Measurements from ENCODE around the gene PCBD2. TPM values are rescaled to one million over a fixed set of nuclear protein-coding genes. Genes with fewer than 3 reads are reported as not detected.
"Not testable (repeated sequence)": the region's sequence is repeated elsewhere in the genome, so short reads cannot be mapped to it uniquely, and the experiment has no call there.

The PCBD2 gene
- total RNA-seq, 1 donor from 2014 or later = 7.3 TPM

DNA sequence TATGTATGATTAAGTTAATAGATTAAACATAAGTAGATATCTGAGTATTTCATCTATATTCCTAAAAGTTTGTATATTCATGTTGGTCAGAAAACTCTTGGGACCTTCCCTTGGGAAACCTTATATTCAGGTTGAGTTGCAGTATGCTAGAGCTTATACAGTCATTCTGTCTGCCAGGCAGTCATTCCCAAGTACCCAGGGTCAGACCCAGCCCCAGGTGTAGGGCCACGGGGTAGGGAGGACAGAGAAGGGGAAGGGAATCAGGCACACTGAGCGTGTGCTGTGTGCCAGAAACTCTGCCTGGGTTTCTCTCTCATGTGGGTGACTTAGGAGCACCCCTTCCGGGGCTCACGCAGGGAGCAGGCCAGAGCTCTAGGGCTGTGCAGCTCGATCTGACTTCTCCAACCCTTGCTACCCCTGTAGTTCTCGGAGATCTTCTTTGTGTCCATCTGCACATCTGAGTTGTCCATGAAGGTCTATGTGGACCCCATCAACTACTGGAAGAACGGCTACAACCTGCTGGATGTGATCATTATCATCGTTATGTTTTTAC is 91.0 kb downstream of the PCBD2 start:
- Histone ChIP-seq H3K9me3 (ENCODE audit: control insufficient read depth in 3 of 3, low read length in 3 of 3) (no peaks in the 10 kb centered on the region), H3K4me1 (ENCODE audit: control insufficient read depth in 3 of 3, insufficient read depth in 3 of 3, low read length in 3 of 3) (peaks cover 0 to 7% (median 0%) of the 10 kb centered on the region in 3 donors), H3K27me3 (ENCODE audit: control insufficient read depth in 3 of 3, insufficient read depth in 3 of 3, low read length in 3 of 3) (no peaks in the 10 kb centered on the region), H3K4me3 (ENCODE audit: low read length in 3 of 3) (no peak overlapping the region), H3K36me3 (ENCODE audit: control insufficient read depth in 3 of 3, insufficient read depth in 3 of 3, low read length in 3 of 3) (no peaks in the 10 kb centered on the region), H3K9ac (ENCODE audit: low read depth in 1 of 3, low read length in 3 of 3) (no peak overlapping the region), H3K27ac (ENCODE audit: low read depth, low read length) (no peak overlapping the region)

GRCh38 chr5:134997015-134997414 is 92.1 kb downstream of the PCBD2 start:
- Histone ChIP-seq H3K9ac (ENCODE audit: low read depth in 1 of 3, low read length in 3 of 3) (no peak overlapping the region), H3K27ac (ENCODE audit: low read depth, low read length) (no peak overlapping the region), H3K4me1 (ENCODE audit: control insufficient read depth in 3 of 3, insufficient read depth in 3 of 3, low read length in 3 of 3) (peaks cover 0 to 7% (median 0%) of the 10 kb centered on the region in 3 donors), H3K4me3 (ENCODE audit: low read length in 3 of 3) (no peak overlapping the region), H3K27me3 (ENCODE audit: control insufficient read depth in 3 of 3, insufficient read depth in 3 of 3, low read length in 3 of 3) (no peaks in the 10 kb centered on the region), H3K9me3 (ENCODE audit: control insufficient read depth in 3 of 3, low read length in 3 of 3) (no peaks in the 10 kb centered on the region), H3K36me3 (ENCODE audit: control insufficient read depth in 3 of 3, insufficient read depth in 3 of 3, low read length in 3 of 3) (no peaks in the 10 kb centered on the region)

DNA sequence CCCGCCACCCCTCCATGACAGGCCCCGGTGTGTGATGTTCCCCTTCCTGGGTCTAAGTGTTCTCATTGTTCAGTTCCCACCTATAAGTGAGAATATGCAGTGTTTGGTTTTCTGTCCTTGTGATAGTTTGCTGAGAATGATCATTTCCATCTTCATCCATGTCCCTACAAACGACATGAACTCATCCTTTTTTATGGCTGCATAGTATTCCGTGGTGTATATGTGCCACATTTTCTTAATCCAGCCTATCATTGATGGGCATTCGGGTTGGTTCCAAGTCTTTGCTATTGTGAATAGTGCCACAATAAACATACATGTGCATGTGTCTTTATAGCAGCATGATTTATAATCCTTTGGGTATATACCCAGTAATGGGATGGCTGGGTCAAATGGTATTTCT is 93.1 kb downstream of the PCBD2 start:
- not testable (repeated sequence) for H3K9me3 ChIP-seq (ENCODE audit: control insufficient read depth in 3 of 3, low read length in 3 of 3); H3K27ac ChIP-seq (ENCODE audit: low read depth, low read length); H3K4me1 ChIP-seq (ENCODE audit: control insufficient read depth in 3 of 3, insufficient read depth in 3 of 3, low read length in 3 of 3); H3K9ac ChIP-seq (ENCODE audit: low read depth in 1 of 3, low read length in 3 of 3); H3K27me3 ChIP-seq (ENCODE audit: control insufficient read depth in 3 of 3, insufficient read depth in 3 of 3, low read length in 3 of 3); H3K36me3 ChIP-seq (ENCODE audit: control insufficient read depth in 3 of 3, insufficient read depth in 3 of 3, low read length in 3 of 3); H3K4me3 ChIP-seq (ENCODE audit: low read length in 3 of 3)

DNA sequence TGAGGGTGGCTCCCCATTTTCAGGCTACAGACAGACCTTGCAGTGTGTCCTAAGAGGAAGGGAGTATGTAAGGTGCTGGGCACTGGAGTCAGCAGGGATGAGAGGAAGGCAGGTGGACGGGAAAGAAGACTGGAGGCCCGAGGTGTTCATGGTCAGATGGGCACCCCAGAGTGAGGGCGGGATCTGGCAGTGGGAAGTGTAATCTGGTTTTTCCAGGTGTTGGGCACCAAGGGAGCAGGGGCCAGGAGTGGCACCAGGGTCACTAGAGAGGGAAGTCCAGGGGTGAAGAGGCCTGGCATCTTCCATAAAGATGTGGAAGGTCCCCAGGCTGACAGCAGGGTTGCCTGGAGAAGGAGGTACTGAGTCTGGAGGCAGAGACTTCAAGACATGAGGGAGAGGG is 99.4 kb downstream of the PCBD2 start:
- Histone ChIP-seq H3K9me3 (ENCODE audit: control insufficient read depth in 3 of 3, low read length in 3 of 3) (no peaks in the 10 kb centered on the region), H3K27ac (ENCODE audit: low read depth, low read length) (no peak overlapping the region), H3K9ac (ENCODE audit: low read depth in 1 of 3, low read length in 3 of 3) (no peak overlapping the region), H3K4me1 (ENCODE audit: control insufficient read depth in 3 of 3, insufficient read depth in 3 of 3, low read length in 3 of 3) (no peaks in the 10 kb centered on the region), H3K27me3 (ENCODE audit: control insufficient read depth in 3 of 3, insufficient read depth in 3 of 3, low read length in 3 of 3) (no peaks in the 10 kb centered on the region), H3K4me3 (ENCODE audit: low read length in 3 of 3) (no peak overlapping the region), H3K36me3 (ENCODE audit: control insufficient read depth in 3 of 3, insufficient read depth in 3 of 3, low read length in 3 of 3) (no peaks in the 10 kb centered on the region)

DNA sequence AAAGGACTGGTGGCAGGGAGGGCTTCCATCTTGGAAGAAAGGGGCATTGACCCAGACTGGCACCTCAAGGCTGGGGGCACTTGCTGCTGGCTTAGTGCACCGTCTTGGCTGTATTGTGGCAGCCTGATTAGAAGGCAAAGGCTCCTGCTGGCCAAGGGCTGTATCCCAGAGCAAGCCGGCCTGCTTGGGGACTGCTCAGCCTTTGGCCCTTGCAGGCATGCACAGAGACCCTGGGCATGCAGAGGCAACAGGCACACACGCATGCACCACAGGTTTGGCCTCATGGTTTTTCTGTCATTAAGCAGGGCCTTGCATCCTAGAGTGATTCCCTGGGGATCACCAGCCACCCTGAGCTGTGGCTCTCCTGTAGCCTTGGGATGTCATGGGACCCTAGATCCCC is 100.1 kb downstream of the PCBD2 start:
- no peaks in the 10 kb centered on the region for H3K4me1 ChIP-seq (ENCODE audit: control insufficient read depth in 3 of 3, insufficient read depth in 3 of 3, low read length in 3 of 3)
- no peak overlapping the region for H3K9ac ChIP-seq (ENCODE audit: low read depth in 1 of 3, low read length in 3 of 3)
- no peaks in the 10 kb centered on the region for H3K27me3 ChIP-seq (ENCODE audit: control insufficient read depth in 3 of 3, insufficient read depth in 3 of 3, low read length in 3 of 3)
- no peaks in the 10 kb centered on the region for H3K36me3 ChIP-seq (ENCODE audit: control insufficient read depth in 3 of 3, insufficient read depth in 3 of 3, low read length in 3 of 3)
- no peaks in the 10 kb centered on the region for H3K9me3 ChIP-seq (ENCODE audit: control insufficient read depth in 3 of 3, low read length in 3 of 3)
- H3K4me3 ChIP-seq (ENCODE audit: low read length in 3 of 3) = no peak overlapping the region
- no peak overlapping the region for H3K27ac ChIP-seq (ENCODE audit: low read depth, low read length)

- H3K27me3 ChIP-seq (ENCODE audit: control insufficient read depth in 3 of 3, insufficient read depth in 3 of 3, low read length in 3 of 3) = no peaks in the 10 kb centered on the region
- no peaks in the 10 kb centered on the region for H3K4me1 ChIP-seq (ENCODE audit: control insufficient read depth in 3 of 3, insufficient read depth in 3 of 3, low read length in 3 of 3)
- H3K27ac ChIP-seq (ENCODE audit: low read depth, low read length) = no peak overlapping the region
- no peaks in the 10 kb centered on the region for H3K9me3 ChIP-seq (ENCODE audit: control insufficient read depth in 3 of 3, low read length in 3 of 3)
- H3K4me3 ChIP-seq (ENCODE audit: low read length in 3 of 3) = no peak overlapping the region
- no peak overlapping the region for H3K9ac ChIP-seq (ENCODE audit: low read depth in 1 of 3, low read length in 3 of 3)
- H3K36me3 ChIP-seq (ENCODE audit: control insufficient read depth in 3 of 3, insufficient read depth in 3 of 3, low read length in 3 of 3) = no peaks in the 10 kb centered on the region
These were observed 102.4 kb downstream of the PCBD2 start for GRCh38 chr5:135007305-135007704.

- no peak overlapping the region for H3K27ac ChIP-seq (ENCODE audit: low read depth, low read length)
- H3K36me3 ChIP-seq (ENCODE audit: control insufficient read depth in 3 of 3, insufficient read depth in 3 of 3, low read length in 3 of 3) = no peaks in the 10 kb centered on the region
- peaks cover 2% of the 10 kb centered on the region in 3 donors for H3K4me1 ChIP-seq (ENCODE audit: control insufficient read depth in 3 of 3, insufficient read depth in 3 of 3, low read length in 3 of 3)
- H3K27me3 ChIP-seq (ENCODE audit: control insufficient read depth in 3 of 3, insufficient read depth in 3 of 3, low read length in 3 of 3) = no peaks in the 10 kb centered on the region
- H3K9ac ChIP-seq (ENCODE audit: low read depth in 1 of 3, low read length in 3 of 3) = no peak overlapping the region
- H3K9me3 ChIP-seq (ENCODE audit: control insufficient read depth in 3 of 3, low read length in 3 of 3) = no peaks in the 10 kb centered on the region
- H3K4me3 ChIP-seq (ENCODE audit: low read length in 3 of 3) = no peak overlapping the region
These were observed 102.9 kb downstream of the PCBD2 start for GRCh38 chr5:135007749-135008363.

GRCh38 chr5:135008556-135008955 is 103.6 kb downstream of the PCBD2 start:
- H3K9ac ChIP-seq (ENCODE audit: low read depth in 1 of 3, low read length in 3 of 3) = no peak overlapping the region
- no peak overlapping the region for H3K4me3 ChIP-seq (ENCODE audit: low read length in 3 of 3)
- H3K27me3 ChIP-seq (ENCODE audit: control insufficient read depth in 3 of 3, insufficient read depth in 3 of 3, low read length in 3 of 3) = no peaks in the 10 kb centered on the region
- no peak overlapping the region for H3K27ac ChIP-seq (ENCODE audit: low read depth, low read length)
- H3K4me1 ChIP-seq (ENCODE audit: control insufficient read depth in 3 of 3, insufficient read depth in 3 of 3, low read length in 3 of 3) = peaks cover 3 to 9% (median 3%) of the 10 kb centered on the region in 3 donors
- H3K36me3 ChIP-seq (ENCODE audit: control insufficient read depth in 3 of 3, insufficient read depth in 3 of 3, low read length in 3 of 3) = no peaks in the 10 kb centered on the region
- no peaks in the 10 kb centered on the region for H3K9me3 ChIP-seq (ENCODE audit: control insufficient read depth in 3 of 3, low read length in 3 of 3)

DNA sequence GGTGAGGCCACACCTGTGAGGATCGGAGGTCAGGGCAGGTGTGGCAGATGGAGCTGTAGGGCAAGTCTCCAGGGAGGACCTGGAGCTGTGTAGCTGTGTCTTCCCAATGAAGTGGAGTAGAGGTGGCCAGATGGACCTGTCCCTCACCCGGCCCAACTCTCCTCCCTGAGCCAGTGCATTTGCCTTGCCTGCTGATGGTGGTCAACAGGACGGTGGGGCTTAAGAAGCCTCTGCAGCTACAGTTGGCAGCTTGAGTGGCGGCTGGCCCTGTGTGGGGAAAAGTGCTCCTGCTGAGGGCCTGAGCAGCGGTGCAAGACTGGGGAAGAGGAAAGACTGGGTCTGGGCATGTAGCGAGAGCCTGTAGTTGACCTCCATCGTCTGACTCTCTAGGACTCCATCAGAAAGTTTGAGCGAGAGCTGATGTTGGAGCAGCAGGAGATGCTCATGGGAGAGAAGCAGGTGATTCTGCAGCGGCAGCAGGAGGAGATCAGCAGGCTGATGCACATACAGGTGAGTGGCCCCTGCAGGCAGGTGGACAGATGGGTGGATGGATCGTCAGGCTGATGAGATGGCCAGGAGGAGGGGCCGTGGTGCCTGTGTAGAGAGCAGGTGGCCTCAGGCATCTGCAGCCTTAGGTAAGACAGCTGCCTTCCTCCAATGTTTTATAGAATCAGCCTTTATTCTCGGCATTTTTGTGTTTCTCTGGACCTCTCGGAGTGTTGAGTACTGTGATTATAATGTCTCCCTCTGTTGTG is 104.2 kb downstream of the PCBD2 start:
- no peak overlapping the region for H3K27ac ChIP-seq (ENCODE audit: low read depth, low read length)
- no peaks in the 10 kb centered on the region for H3K36me3 ChIP-seq (ENCODE audit: control insufficient read depth in 3 of 3, insufficient read depth in 3 of 3, low read length in 3 of 3)

DNA sequence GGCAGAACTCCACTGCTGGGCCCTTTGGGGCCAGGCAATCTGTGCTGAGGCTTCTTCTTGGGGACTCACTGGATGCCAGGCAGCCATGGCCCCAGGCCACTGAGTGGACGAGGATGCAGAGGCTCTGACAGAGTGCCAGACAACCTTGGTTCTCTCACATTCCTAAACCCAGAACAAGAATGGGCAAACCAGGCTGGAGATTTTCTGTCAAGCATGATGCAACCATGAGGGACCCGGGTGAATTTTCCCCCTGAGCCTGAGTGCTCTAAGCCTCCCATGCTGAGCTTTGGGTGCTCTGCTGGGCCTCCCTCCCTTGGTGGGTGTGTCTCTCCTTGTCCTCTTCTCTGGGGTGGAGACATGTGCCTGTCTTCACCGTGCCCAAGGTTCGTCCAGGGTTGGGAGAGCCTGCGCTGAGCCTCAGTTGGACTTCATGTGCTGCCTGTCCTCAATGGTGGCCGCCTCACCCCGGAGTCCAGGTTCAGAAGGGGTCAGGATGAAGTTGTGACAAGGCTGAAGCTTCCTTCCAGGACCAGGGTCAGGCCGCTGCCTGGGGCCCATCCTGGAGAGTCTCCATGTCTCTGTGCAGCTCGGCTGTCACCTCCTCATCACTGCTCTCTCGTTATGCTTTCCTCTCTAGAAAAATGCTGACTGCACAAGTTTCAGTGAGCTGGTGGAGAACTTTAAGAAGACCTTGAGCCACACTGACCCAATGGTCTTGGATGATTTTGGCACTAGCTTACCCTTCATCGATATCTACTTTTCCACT is 105.0 kb downstream of the PCBD2 start:
- Histone ChIP-seq H3K4me1 (ENCODE audit: control insufficient read depth in 3 of 3, insufficient read depth in 3 of 3, low read length in 3 of 3) (peaks cover 3 to 14% (median 3%) of the 10 kb centered on the region in 3 donors), H3K9me3 (ENCODE audit: control insufficient read depth in 3 of 3, low read length in 3 of 3) (no peaks in the 10 kb centered on the region), H3K27me3 (ENCODE audit: control insufficient read depth in 3 of 3, insufficient read depth in 3 of 3, low read length in 3 of 3) (no peaks in the 10 kb centered on the region), H3K9ac (ENCODE audit: low read depth in 1 of 3, low read length in 3 of 3) (no peak overlapping the region), H3K27ac (ENCODE audit: low read depth, low read length) (no peak overlapping the region), H3K4me3 (ENCODE audit: low read length in 3 of 3) (no peak overlapping the region), H3K36me3 (ENCODE audit: control insufficient read depth in 3 of 3, insufficient read depth in 3 of 3, low read length in 3 of 3) (no peaks in the 10 kb centered on the region)

More for the DNA sequence above, 104.2 kb downstream of the PCBD2 start:
- Histone ChIP-seq H3K4me1 (ENCODE audit: control insufficient read depth in 3 of 3, insufficient read depth in 3 of 3, low read length in 3 of 3) (peaks cover 3 to 12% (median 3%) of the 10 kb centered on the region in 3 donors), H3K27me3 (ENCODE audit: control insufficient read depth in 3 of 3, insufficient read depth in 3 of 3, low read length in 3 of 3) (no peaks in the 10 kb centered on the region), H3K9me3 (ENCODE audit: control insufficient read depth in 3 of 3, low read length in 3 of 3) (no peaks in the 10 kb centered on the region), H3K9ac (ENCODE audit: low read depth in 1 of 3, low read length in 3 of 3) (no peak overlapping the region), H3K4me3 (ENCODE audit: low read length in 3 of 3) (no peak overlapping the region)

Data from skeletal muscle tissue (tissue), 4 donors.